Skin of body (tissue), 2 donors: ENCODE measurements around the gene DDI2. TPM values are rescaled to one million over a fixed set of nuclear protein-coding genes. Genes with fewer than 3 reads are reported as not detected.
"Not testable (repeated sequence)": the region's sequence is repeated elsewhere in the genome, so short reads cannot be mapped to it uniquely, and the experiment has no call there.

ENCODE experiments used
- DNase-seq: peaks from one replicate; lab custom pipeline; 2025; lab: John Stamatoyannopoulos, UW
- total RNA-seq: library from RNA; depleted of rRNA; stranded (reverse); fragments of >200 nt; gene quantifications from one replicate; pipeline ENCODE4 v1.2.3, GENCODE V29; 2014

DDI2 gene
- 54.4 TPM for total RNA-seq

- DNase-seq: peak; percentile 92
These were observed at the start of gene DDI2 for GRCh38 chr1:15617173-15618076. DDI2 (plus strand) TSS chr1:15617458; CDS start chr1:15617671, 213 bp downstream.

GRCh38 chr1:15568387-15569073, 48.7 kb upstream of the DDI2 start:
- no peak for DNase-seq

GRCh38 chr1:15570861-15571260, 46.4 kb upstream of the DDI2 start:
- no peak for DNase-seq

GRCh38 chr1:15571266-15571665, 46.0 kb upstream of the DDI2 start:
- no peak for DNase-seq

GRCh38 chr1:15573477-15573876, 43.8 kb upstream of the DDI2 start:
- no peak for DNase-seq

GRCh38 chr1:15574741-15575140, 42.5 kb upstream of the DDI2 start:
- DNase-seq: no peak

- DNase-seq: no peak
These were observed 41.6 kb upstream of the DDI2 start for GRCh38 chr1:15575549-15576150.

GRCh38 chr1:15577691-15578090, 39.6 kb upstream of the DDI2 start:
- DNase-seq: no peak

GRCh38 chr1:15578921-15579682, 38.2 kb upstream of the DDI2 start:
- no peak for DNase-seq

- DNase-seq: no peak
These were observed 37.6 kb upstream of the DDI2 start for GRCh38 chr1:15579683-15580047.

- DNase-seq: no peak
These were observed 34.1 kb upstream of the DDI2 start for GRCh38 chr1:15583016-15583706.

- no peak for DNase-seq
These were observed 32.5 kb upstream of the DDI2 start, which contains the start of gene AGMAT for GRCh38 chr1:15584489-15585363. AGMAT (minus strand) TSS chr1:15585051; CDS start chr1:15584967, 84 bp downstream.

- DNase-seq: no peak
These were observed 25.0 kb upstream of the DDI2 start for GRCh38 chr1:15592285-15592684.

- DNase-seq: no peak
These were observed 21.2 kb upstream of the DDI2 start for GRCh38 chr1:15595809-15596617.

- peak; percentile 13 for DNase-seq
These were observed 18.8 kb upstream of the DDI2 start for GRCh38 chr1:15598436-15598835.

GRCh38 chr1:15603050-15603965, 13.9 kb upstream of the DDI2 start:
- DNase-seq: peak; percentile 95

GRCh38 chr1:15603966-15604282, 13.3 kb upstream of the DDI2 start:
- DNase-seq: not testable (repeated sequence)

- DNase-seq: not testable (repeated sequence)
These were observed 12.9 kb upstream of the DDI2 start for GRCh38 chr1:15604400-15604799.
